Neural progenitor cell (in vitro differentiated cells): ENCODE results near the gene TMEM52. TPM values are rescaled to one million over a fixed set of nuclear protein-coding genes. Genes with fewer than 3 reads are reported as not detected.

ENCODE experiments used
- DNase-seq: peaks from one replicate; pipeline ENCODE4 v3.0.0-alpha.2; 2016; ENCODE audit warnings: low spot score
- H2AFZ ChIP-seq: fragments of 200-600 bp; sonication (generic); replicated peaks from 2 replicates; pipeline ENCODE4 v1.6.1; 2016; ENCODE audit warnings: antibody characterized with exemption
- H3F3A ChIP-seq: fragments of 200-600 bp; sonication (generic); 2 replicates; pipeline ENCODE4 v1.6.1; 2016; ENCODE audit warnings: antibody characterized with exemption, low read depth
- H3K27ac ChIP-seq: fragments of 200-600 bp; sonication (generic); 2 replicates; pipeline ENCODE4 v1.5.1; 2016; ENCODE audit warnings: mild to moderate bottlenecking
- H3K27me3 ChIP-seq: fragments of 200-600 bp; sonication (generic); 2 replicates; pipeline ENCODE4 v1.6.1; 2016; ENCODE audit warnings: mild to moderate bottlenecking, moderate library complexity
- H3K36me3 ChIP-seq: fragments of 200-600 bp; sonication (generic); 2 replicates; pipeline ENCODE4 v1.5.1; 2016
- H3K4me1 ChIP-seq: fragments of 200-600 bp; sonication (generic); 2 replicates; pipeline ENCODE4 v1.6.1; 2016; ENCODE audit warnings: mixed run types
- H3K4me2 ChIP-seq: fragments of 200-600 bp; sonication (generic); 2 replicates; pipeline ENCODE4 v1.6.1; 2016
- H3K4me3 ChIP-seq: fragments of 200-600 bp; sonication (generic); 2 replicates; pipeline ENCODE4 v1.5.1; 2016
- H3K79me2 ChIP-seq: fragments of 200-600 bp; sonication (generic); 2 replicates; pipeline ENCODE4 v1.6.1; 2016; ENCODE audit warnings: low read depth
- H3K9ac ChIP-seq: fragments of 200-600 bp; sonication (generic); 2 replicates; pipeline ENCODE4 v1.6.1; 2016
- H3K9me3 ChIP-seq: fragments of 200-600 bp; sonication (generic); 2 replicates; pipeline ENCODE4 v1.5.1; 2016; ENCODE audit warnings: low read depth
- H4K20me1 ChIP-seq: fragments of 200-600 bp; sonication (generic); 2 replicates; pipeline ENCODE4 v1.6.1; 2016; ENCODE audit warnings: low read depth
- H3K27ac Mint-ChIP-seq: 3 replicates; pipeline ENCODE4 v1.8.0; 2021; ENCODE audit warnings: mixed read lengths
- H3K27me3 Mint-ChIP-seq: 2 replicates; pipeline ENCODE4 v1.8.0; 2022; ENCODE audit warnings: low read depth, mild to moderate bottlenecking, inconsistent platforms, moderate library complexity, mixed read lengths; ENCODE audit not compliant: insufficient read depth
- H3K36me3 Mint-ChIP-seq: 3 replicates; pipeline ENCODE4 v1.8.0; 2021; ENCODE audit warnings: mixed read lengths
- H3K4me1 Mint-ChIP-seq: 3 replicates; pipeline ENCODE4 v1.8.0; 2021; ENCODE audit warnings: mixed read lengths
- H3K4me3 Mint-ChIP-seq: 3 replicates; pipeline ENCODE4 v1.8.0; 2021; ENCODE audit warnings: mild to moderate bottlenecking, moderate library complexity, mixed read lengths
- H3K9me3 Mint-ChIP-seq: 3 replicates; pipeline ENCODE4 v1.8.0; 2020; ENCODE audit warnings: mixed read lengths
- CTCF ChIP-seq: fragments of 200-600 bp; sonication (generic); IDR thresholded peaks from 2 replicates; pipeline ENCODE4 v1.5.1; 2017; ENCODE audit warnings: antibody characterized with exemption, mild to moderate bottlenecking
- EZH2 ChIP-seq: fragments of 200-600 bp; sonication (generic); IDR thresholded peaks from 2 replicates; pipeline ENCODE4 v1.6.1; 2017; ENCODE audit warnings: antibody characterized with exemption, mild to moderate bottlenecking, moderate library complexity
- EZH2phosphoT487 ChIP-seq: fragments of 200-600 bp; sonication (generic); IDR thresholded peaks from 2 replicates; pipeline ENCODE4 v1.6.1; 2017; ENCODE audit warnings: antibody characterized with exemption
- total RNA-seq: library from RNA; depleted of rRNA; stranded (reverse); fragments of >200 nt; gene quantifications from 2 replicates; pipeline ENCODE4 v1.2.3, GENCODE V29; 2015; ENCODE audit warnings: low replicate concordance

Gene TMEM52
- total RNA-seq, 1 donor from 2014 or later: 2.9 TPM

GRCh38 chr1:1872329-1872994 is 46.6 kb downstream of the TMEM52 start:
- Mint-ChIP-seq H3K36me3 (peaks cover 70% of the 10 kb centered on the region), H3K27ac (no peak overlapping the region)

DNA sequence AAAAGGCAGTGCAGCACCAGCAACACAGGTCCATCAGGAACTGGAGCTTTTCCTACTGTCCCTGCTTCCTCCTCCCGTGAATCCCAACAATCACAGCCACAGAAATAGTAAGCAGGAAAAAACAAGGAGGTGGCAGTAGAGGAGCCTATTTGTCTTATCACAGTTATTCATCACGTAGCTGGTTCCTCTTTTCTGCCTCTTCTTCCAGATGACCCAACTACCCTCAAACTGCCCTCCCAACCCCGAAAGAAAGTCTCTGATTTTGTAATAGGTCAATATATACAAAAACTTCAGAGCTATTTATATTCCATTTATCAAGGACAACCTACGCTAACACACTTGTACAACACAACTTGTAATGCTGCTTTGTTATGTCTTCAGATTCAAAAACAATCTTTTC is 49.6 kb downstream of the TMEM52 start:
- Histone ChIP-seq H2AFZ (no peak overlapping the region), H3K9ac (no peak overlapping the region), H3K79me2 (peaks cover 100% of the 10 kb centered on the region), H3K9me3 (no peaks in the 10 kb centered on the region), H3K27me3 (no peaks in the 10 kb centered on the region), H4K20me1 (peaks cover 99% of the 10 kb centered on the region), H3K27ac (no peak overlapping the region), H3K4me2 (no peak overlapping the region), H3F3A (peaks cover 22% of the 10 kb centered on the region), H3K4me1 (no peaks in the 10 kb centered on the region), H3K4me3 (no peak overlapping the region), H3K36me3 (peaks cover 3% of the 10 kb centered on the region)
- Mint-ChIP-seq H3K36me3 (peaks cover 52% of the 10 kb centered on the region), H3K9me3 (peaks cover 32% of the 10 kb centered on the region), H3K27ac (no peak overlapping the region), H3K4me3 (no peak overlapping the region), H3K27me3 (peaks cover 17% of the 10 kb centered on the region), H3K4me1 (no peaks in the 10 kb centered on the region)
- no peak for TF ChIP-seq EZH2
- no peak for DNase-seq

More at GRCh38 chr1:1872329-1872994, 46.6 kb downstream of the TMEM52 start:
- H3K4me3 Mint-ChIP-seq: no peak overlapping the region
- H3K79me2 ChIP-seq: peaks cover 100% of the 10 kb centered on the region
- H3F3A ChIP-seq: no peaks in the 10 kb centered on the region
- H3K4me1 ChIP-seq: no peaks in the 10 kb centered on the region
- no peaks in the 10 kb centered on the region for H3K4me1 Mint-ChIP-seq
- no peaks in the 10 kb centered on the region for H3K9me3 ChIP-seq
- no peaks in the 10 kb centered on the region for H3K27me3 ChIP-seq
- no peak for DNase-seq
- no peak overlapping the region for H3K27ac ChIP-seq
- H3K4me3 ChIP-seq: no peak overlapping the region
- no peak overlapping the region for H2AFZ ChIP-seq
- H4K20me1 ChIP-seq: peaks cover 94% of the 10 kb centered on the region
- TF ChIP-seq EZH2: no peak
- no peak for TF ChIP-seq CTCF
- no peak for TF ChIP-seq EZH2phosphoT487
- H3K4me2 ChIP-seq: no peak overlapping the region
- H3K36me3 ChIP-seq: no peaks in the 10 kb centered on the region
- H3K27me3 Mint-ChIP-seq: peaks cover 8% of the 10 kb centered on the region
- peaks cover 46% of the 10 kb centered on the region for H3K9me3 Mint-ChIP-seq
- H3K9ac ChIP-seq: no peak overlapping the region

Other genes with a start within 250 kb of the TMEM52 start
- 49.4 and 71.6 TPM in 2 replicates for gene SLC35E2B, start 226.5 kb downstream of the TMEM52 start, total RNA-seq
- 6.6 and 16.6 TPM in 2 replicates for gene CDK11A, start 194.9 kb downstream of the TMEM52 start, total RNA-seq
- gene NADK, start 140.8 kb downstream of the TMEM52 start, total RNA-seq: 37.8 and 56.9 TPM in 2 replicates
- gene GNB1, start 28.2 kb downstream of the TMEM52 start, total RNA-seq: 175 and 197 TPM in 2 replicates
- gene CALML6, start 4.0 kb downstream of the TMEM52 start, total RNA-seq: 0.53 TPM in 1 of 2 replicates, not detected in the other
- gene CFAP74, start 84.5 kb upstream of the TMEM52 start, total RNA-seq: 0.19 TPM in 1 of 2 replicates, not detected in the other
- gene GABRD, start 100.1 kb upstream of the TMEM52 start, total RNA-seq: 0.31 and 0.45 TPM in 2 replicates
- 33.4 and 47.2 TPM in 2 replicates for gene PRKCZ, start 131.1 kb upstream of the TMEM52 start, total RNA-seq